ENCODE measurements around the gene BTNL8.
"Not testable (repeated sequence)": the region's sequence is repeated elsewhere in the genome, so short reads cannot be mapped to it uniquely, and the experiment has no call there.

BTNL8 gene

DNA sequence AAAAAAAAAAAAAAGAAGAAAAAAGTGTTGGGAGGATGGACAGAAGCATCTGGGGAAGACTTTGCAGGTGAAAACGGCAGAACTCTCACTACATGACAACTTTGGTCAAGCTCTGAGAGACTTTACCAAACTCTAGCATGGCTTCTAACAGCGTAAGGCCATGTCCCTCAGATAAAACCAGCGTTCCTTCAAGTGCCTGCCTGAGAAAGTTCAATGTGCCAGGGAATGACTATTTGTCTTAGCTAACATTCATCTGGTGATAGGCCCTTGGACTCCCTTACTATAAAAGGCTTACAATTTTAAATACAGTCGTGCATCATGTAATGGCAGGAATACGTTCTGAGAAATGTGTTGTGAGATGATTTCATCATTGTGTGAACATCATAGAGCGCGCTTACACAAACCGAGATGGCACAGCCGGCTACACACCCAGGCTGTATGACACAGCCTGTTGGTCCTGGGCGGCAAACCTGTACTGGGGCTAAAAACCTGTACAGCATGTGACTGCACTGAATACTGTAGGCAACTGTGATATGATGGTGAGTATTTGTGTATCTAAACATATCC lies 23.0 kb upstream of the BTNL8 start:
- no peak for DNase-seq

DNA sequence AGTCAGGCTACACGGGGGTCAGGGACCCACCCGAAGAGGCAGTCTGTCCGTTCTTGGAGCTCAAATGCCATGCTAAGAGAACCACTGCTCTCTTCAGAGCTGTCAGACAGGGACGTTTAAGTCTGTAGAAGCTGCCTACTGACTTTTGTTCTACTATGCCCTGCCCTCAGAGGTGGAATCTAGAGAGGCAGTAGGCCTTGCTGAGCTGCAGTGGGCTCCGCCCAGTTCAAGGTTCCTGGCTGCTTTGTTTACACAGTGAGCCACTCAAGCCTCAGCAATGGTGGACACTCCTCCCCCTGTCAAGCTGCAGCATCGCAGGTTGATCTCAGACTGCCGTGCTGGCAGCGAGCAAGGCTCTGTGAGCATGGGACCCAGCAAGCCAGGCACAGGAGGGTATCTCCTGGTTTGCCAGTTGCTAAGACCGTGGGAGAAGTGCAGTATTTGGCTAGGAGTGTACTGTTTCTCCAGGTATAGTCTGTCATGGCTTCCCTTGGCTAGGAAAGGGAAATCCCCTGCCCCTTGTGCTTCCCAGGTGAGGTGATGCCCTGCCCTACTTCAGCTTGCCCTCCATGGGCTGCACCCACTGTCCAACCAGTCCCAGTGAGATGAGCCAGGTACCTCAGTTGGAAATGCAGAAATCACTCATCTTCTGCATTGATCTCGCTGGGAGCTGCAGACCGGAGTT lies 13.0 kb upstream of the BTNL8 start:
- DNase-seq, result peak; percentile 89

GRCh38 chr5:180889381-180889780 lies 9.6 kb upstream of the BTNL8 start:
- no peak for DNase-seq

- not testable (repeated sequence) for DNase-seq
Measured at GRCh38 chr5:180895330-180895729, 3.6 kb upstream of the BTNL8 start.

- DNase-seq, result no peak
Measured at GRCh38 chr5:180900178-180900577, 1.2 kb downstream of the BTNL8 start.

DNA sequence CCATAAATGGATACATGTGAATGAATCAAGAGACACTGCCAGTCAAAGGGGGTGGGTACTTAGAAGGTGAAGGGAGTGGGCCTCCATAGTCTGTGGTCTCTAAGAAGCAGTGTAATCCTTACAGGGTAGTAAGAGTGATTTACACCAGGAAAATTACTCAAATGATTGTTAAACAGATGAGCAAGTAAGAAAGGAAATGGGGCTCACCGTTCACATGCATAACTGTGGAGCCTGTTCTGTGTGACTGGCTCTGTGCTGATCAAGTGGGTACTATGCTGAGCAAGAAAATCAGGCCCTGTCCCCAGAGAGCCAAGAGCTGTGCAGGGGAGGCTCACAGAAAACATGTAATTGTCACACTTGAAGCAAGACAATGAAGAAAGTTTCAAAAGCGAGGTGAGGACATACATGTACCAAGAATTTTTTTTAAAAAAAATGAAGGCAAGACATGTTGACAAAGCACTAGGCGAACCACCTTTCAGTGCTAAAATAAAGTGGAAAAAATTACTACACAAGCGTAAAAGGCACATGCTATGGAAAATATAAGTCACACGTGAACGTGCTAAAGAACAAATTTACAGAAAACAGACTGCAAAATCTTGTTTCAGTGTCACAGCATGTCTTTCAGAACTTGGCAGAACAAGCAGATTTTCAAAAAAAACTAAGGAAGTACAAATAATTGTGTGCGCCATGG lies 2.5 kb downstream of the BTNL8 start:
- DNase-seq, result no peak

- DNase-seq, result no peak
Measured at GRCh38 chr5:180908400-180908799, 9.4 kb downstream of the BTNL8 start.

- no peak for DNase-seq
Measured at GRCh38 chr5:180908998-180909731, 10.2 kb downstream of the BTNL8 start.

DNA sequence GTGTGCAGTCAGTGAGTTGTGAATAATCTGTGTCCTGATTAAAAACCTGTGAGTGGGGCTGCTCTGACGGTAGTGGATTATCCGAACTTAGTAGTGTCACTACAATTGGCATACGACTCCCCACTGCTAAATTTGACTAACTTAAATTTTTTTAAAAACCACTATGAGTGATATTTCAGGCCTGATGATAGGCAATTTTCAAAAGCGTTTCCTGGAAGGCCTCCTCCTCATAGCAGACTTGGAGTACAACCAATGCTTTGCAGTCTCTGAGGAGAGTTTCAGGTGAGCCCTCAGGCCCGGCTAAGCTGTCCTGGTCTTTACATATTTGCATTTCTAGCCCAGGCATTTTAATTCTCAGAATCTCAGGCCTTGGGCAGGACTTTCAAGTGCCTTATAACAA lies 10.8 kb downstream of the BTNL8 start:
- no peak for DNase-seq

DNA sequence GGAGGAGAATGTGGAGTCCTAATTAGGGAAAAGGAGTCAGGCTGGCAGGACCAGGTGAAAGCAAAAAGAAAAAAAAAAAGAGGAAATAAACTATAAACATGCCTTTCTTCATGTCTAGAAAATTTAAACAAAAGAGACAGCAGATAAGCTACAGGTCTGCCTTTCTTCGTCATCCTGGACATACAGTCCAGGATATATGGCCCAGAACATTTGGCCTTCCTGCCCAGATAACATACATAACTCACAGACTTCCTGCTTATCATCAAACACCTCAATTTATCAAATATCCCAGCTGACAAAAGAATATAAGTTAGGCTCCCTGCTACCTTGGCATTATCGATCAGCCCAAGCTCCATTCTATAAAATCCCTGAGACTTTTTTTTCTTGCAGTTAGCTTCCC lies 11.2 kb downstream of the BTNL8 start:
- no peak for DNase-seq

DNA sequence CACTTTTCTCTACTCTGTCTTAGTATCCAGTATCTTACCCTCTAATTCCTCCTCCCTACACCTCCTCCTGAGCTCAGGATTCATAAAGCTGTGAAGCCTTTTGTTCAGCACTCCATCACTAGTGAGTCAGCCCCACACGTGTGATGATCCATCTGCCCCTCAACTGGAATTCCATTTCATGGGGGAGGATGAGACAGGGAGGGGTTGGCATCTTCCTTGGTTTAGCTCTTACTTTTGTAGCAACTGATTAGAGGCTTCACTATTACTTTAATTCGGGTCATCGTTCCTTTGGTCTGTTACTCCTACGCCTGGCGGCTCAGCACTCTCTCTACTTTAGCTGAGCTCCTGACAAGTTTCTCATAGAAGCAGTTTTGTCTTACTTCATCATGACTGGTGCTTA lies 11.8 kb downstream of the BTNL8 start:
- DNase-seq, result no peak

GRCh38 chr5:180914646-180915045 lies 15.7 kb downstream of the BTNL8 start:
- no peak for DNase-seq

DNA sequence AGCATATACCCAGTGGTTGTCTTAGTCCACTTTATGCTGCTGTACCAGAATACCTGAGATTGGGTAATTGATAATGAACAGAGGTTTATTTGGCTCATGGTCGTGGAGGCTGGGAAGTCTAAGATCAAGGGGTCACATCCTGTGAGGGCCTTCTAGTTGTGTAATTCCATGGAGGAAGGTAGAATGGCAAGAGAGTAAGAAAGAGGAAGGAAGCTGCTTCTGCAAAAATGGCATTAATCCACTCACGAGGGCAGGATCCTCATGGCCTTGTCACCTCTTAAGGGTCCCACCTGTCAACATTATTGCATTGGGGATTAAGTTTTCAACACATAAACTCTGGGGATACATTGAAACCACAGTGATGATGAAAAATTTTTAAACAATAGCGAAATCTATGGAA lies 17.0 kb downstream of the BTNL8 start:
- no peak for DNase-seq

DNA sequence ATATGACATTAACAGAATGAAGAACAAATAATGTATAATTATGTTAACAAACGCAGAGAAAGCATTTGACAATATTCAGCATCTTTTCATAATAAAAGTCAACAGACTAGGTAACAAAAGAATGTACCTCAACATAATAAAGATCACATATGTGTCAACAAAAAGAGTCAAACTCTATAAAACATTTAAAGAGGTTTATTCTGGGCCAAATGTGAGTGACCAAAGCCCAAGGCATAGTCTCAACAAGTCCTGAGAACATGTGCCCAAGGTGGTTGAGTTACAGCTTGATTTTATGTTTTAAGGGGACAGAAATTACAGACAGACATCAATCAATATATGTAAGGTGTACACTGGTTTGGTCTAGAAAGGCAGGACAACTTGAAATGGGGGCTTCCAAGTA lies 19.4 kb downstream of the BTNL8 start:
- no peak for DNase-seq

DNA sequence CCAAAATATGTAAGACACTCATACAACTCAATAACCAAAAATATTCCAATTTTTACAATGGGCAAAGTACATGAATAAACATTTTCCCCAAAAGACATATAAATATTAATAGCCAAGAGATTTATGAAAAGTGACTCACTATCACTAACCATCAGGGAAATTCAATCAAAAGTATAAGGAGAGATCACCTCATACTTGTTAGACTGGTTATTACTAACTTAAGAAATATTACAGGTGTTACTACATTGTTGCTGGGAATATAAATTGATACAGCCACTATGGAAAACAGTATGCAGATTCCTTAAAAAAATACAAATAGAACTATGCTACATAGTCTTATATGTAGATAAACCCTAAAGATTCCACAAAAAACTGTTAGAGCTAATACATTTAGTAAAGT lies 21.8 kb downstream of the BTNL8 start:
- DNase-seq, result no peak

DNA sequence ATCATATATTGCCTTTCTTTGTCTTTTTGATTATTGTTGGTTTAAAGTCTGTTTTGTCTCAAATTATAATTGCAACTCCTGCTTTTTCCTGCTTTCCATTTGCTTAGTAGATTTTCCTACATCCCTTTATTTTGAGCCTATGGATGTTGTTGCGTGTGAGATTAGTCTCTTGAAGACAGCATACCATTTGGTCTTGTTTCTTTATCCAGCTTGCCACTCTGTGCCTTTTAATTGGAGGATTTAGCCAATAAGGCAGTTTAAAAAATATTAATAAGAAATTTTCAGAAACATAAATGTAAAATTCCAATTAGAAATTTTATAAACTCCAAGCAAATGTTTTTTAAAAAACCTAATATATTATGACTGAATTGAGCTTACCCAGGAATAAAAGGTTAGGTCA lies 24.0 kb downstream of the BTNL8 start:
- no peak for DNase-seq

DNA sequence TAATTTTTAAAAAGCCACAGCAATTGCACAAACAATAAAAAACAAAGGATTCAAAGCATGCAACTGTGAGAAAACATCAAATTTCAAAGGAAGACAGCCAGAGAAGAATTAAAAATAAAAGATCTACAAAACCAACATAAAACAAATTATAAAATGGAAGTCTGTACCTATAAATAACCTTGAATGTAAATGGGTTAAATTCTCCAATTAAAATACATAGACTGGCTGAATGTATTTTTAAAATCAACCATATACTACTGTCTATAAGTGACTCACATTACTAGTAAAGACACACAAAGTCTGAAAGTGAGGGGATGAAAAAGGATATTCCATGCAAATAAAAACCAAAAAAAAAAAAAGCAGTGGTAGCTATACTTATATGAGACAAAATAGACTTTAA lies 33.7 kb downstream of the BTNL8 start:
- no peak for DNase-seq

- DNase-seq, result no peak
Measured at GRCh38 chr5:180935203-180935602, 36.2 kb downstream of the BTNL8 start.

DNA sequence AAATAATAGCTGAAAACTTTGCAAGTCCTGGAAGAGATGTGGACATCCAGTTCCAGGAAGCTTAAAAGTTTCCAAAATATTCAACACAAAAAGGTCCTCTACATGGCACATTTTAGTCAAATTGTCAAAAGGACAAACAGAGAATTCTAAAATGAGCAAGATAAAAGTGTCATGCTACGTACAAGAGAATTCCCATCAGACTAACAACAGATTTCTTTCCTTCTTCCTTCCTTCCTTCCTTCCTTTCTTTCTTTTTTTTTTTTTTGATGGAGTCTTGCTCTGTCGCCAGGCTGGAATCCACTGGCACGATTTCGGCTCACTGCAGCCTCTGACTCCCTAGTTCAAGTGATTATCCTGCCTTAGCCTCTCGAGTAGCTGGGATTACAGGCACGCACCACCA lies 39.3 kb downstream of the BTNL8 start:
- DNase-seq, result no peak

- DNase-seq, result no peak
Measured at GRCh38 chr5:180950291-180950949, 51.5 kb downstream of the BTNL8 start.

- no peak for DNase-seq
Measured at GRCh38 chr5:180959661-180960060, 60.7 kb downstream of the BTNL8 start.

DNA sequence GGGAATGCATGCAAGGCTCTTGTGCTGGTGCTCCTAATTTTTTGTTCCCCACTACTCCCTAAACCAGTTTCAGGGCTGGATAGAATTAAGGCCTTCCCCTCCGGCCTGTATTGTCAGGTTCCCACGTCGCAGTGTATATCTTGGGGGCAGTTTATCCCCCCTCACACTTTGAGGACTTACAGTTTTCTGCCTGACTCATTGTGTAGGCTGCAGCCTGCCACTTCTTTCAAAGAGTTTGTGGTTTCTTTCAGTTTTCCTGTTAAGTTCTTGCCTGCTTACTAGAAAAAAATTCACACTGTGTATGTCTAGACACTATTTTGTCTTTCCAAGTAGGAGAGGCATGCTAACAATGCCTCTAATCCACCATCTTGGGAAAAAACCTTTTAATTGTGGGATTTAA lies 61.2 kb downstream of the BTNL8 start:
- no peak for DNase-seq

DNA sequence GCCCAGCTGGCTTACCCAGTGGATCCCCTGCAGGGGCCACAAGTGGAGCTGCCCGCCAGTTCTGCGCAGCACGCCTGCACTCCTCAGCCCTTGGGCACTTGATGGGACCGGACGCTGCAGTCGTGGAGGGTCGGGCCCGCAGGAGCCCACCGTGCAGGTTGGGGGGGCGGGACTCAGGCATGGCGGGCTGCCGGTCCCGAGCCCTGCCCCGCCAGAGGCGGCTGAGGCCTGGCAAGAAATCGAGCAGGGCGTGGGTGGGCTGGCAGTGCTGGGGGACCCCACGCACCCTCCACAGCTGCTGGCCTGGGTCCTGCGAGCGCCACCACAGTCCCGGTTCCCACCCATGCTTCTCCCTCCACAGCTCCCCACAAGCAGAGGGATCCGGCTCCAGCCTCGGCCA lies 70.4 kb downstream of the BTNL8 start:
- no peak for DNase-seq

Data from DMS53 (cell line).